NCI-H82 (cell line): ENCODE data around the gene TBC1D13.
"Not testable (repeated sequence)": the region's sequence is repeated elsewhere in the genome, so short reads cannot be mapped to it uniquely, and the experiment has no call there.

Experiments used
- DNase-seq: peaks from one replicate; lab custom pipeline; 2025; lab: John Stamatoyannopoulos, UW

TBC1D13 gene

DNA sequence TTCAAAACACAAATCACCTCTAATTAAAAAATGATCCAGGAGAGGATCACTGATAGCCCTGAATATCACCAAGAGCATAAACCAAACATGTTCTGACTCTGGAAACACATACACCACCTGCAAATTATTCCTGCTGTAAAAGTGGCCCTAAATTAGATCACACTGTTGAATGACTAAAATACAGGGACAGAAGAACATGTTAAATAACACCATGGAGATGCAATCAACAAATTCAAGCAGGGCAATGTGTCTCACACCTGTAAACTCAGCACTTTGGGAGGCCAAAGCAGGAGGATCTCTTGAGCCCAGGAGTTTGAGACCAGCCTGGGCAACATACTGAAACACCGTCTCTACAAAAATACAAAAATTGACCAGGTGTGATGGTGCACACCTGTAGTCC lies 60.8 kb downstream of the TBC1D13 start:
- DNase-seq: no peak

DNA sequence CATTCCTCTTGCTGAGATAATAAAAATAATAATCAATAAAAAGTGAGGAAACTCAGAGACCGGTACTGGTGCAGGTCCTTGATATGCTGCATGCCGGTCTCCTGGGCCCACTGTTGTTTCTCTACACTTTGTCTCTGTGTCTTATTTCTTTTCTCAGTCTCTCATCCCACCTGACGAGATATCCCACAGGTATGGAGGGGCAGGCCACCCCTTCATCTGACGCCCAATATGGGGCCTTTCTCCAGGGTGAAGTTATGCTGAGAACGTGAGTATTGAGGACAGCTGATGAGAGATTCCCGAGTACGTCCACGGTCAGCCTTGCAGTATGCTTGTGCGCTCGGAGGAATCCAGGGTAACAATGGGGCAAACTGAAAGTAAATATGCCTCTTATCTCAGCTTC lies 64.0 kb downstream of the TBC1D13 start:
- DNase-seq: not testable (repeated sequence)

DNA sequence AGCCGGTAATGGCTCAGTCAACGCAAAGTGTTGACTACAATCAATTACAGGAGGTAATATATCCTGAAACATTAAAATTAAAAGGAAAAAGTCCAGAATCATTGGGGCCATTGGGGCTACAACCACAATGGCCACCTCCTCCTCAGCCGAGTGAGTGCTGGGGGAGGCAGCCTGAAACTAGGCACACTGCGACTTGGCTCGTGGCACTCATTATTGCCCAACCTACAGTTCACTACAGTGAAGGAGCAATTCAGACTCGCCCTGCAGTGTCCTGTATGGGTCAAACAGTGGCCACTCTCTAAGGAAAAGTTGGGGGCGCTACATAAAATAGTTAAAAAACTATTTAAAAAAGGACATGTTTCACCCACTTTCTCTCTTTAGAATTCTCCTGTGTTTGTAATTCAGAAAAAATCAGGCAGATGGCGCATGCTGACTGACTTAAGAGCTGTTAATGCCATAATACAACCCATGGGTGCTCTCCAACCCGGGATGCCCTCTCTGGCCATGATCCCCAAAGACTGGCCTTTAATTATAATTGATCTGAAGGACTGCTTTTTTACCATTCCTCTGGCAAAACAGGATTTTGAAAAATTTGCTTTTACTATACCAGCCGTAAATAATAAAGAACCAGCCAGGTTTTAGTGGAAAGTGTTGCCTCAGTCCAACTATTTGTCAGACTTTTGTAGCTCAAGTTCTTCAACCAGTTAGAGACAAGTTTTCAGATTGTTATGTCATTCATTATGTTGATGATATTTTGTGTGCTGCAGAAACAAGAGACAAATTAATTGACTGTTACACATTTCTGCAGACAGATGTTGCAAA lies 64.9 kb downstream of the TBC1D13 start:
- DNase-seq: peak; percentile 67

DNA sequence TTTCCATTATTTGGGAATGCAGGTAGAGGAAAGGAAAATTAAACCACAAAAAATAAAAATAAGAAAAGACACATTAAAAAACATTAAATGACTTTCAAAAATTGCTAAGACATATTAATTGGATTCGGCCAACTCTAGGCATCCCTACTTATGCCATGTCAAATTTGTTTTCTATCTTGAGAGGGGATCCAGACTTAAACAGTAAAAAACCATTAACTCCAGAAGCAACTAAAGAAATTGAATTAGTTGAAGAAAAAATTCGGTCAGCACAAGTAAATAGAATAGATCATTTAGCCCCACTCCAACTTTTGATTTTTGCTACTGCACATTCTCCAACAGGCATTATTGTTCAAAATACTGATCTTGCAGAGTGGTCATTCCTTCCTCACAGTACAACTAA lies 65.6 kb downstream of the TBC1D13 start:
- not testable (repeated sequence) for DNase-seq

DNA sequence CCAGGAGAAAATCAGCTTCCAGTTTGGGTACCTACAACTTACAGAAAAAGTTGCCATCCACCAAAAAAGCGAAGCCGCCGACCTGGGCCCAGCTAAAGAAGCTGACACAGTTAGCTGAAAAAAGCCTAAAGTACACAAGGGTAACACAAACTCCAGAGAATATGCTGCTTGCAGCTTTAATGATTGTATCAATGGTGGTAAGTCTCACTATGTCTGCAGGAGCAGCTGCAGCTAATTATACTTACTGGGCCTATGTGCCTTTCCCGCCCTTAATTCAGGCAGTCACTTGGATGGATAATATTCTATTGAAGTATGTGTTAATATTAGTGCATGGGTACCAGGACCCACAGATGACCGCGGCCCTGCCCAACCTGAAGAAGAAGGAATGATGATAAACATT lies 67.4 kb downstream of the TBC1D13 start:
- peak; percentile 14 for DNase-seq

DNA sequence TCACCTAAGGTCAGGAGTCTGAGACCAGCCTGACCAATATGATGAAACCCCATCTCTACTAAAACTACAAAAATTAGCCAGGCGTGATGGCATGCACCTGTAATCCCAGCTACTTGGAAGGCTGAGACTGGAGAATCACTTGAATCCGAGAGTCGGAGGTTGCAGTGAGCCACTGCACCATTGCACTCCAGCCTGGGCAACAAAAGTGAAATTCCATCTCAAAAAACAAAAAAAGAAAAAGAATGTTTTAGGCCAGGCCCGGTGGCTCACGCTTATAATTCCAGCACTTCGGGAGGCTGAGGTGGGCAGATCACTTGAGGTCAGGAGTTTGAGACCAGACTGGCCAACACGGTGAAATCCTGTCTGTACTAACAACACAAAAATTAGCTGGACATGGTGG lies 71.4 kb downstream of the TBC1D13 start:
- not testable (repeated sequence) for DNase-seq
